Measurements from ENCODE around the gene ZNRF2.

The ZNRF2 gene

DNA sequence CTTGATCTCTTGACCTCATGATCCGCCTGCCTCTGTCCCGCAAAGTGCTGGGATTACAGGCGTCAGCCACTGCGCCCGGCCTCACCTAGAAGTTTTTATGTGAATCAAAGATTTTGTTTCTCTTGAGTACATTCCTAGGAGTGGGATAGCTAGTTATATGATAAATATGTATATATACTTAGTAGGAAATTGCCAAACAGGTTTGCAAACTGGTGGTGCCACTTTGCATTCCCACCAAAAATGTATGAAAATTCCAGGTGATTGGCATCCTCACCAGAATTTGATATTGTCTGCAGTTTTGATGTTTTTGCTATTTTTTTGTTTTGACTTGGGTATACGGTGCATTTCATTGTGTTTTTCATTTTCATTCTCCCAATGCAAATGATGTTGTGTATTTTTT, 107.4 kb downstream of the ZNRF2 start:
- in situ Hi-C loops (cut with HindIII; ENCODE audit: low pct_unique_long_range_greater_than_20kb, low sequenced_read_pairs) = no loop called here
- peak in 1 of 2 experiments; percentile 53 for DNase-seq (ENCODE audit: low read depth in 1 of 2, low spot score in 1 of 2)
- no peak for TF ChIP-seq JUND (IDR thresholded peaks at IDR 0.05; ENCODE audit: low read depth)

GRCh38 chr7:30395676-30396075, 111.3 kb downstream of the ZNRF2 start:
- peak in 1 of 2 experiments; percentile 59 for DNase-seq (ENCODE audit: low read depth in 1 of 2, low spot score in 1 of 2)
- peak; percentile 62; the same call in 1 of the 2 replicates for TF ChIP-seq JUND (IDR thresholded peaks at IDR 0.05; ENCODE audit: low read depth)
- in situ Hi-C loops (cut with HindIII; ENCODE audit: low pct_unique_long_range_greater_than_20kb, low sequenced_read_pairs) = no loop called here

DNA sequence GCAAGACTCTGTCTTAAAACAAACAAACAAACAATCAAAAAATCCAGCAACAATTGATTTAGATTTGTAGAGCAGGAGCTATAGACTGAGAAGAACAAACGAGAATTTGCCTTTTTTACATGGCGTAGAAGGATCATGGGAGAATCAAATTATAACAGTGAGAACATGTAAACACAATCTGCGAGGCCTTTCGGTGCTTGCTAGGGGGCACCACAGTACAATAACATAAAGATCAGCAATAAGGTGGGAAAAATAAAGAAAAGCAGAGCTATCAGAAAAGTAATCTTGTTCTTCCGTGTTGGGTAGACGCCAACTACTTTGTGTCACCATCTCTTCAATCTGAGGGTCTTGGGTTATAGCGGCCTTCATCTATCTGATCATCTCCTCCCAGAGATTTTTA, 112.0 kb downstream of the ZNRF2 start:
- peak in 1 of 2 experiments; percentile 19 for DNase-seq (ENCODE audit: low read depth in 1 of 2, low spot score in 1 of 2)
- in situ Hi-C loops (cut with HindIII; ENCODE audit: low pct_unique_long_range_greater_than_20kb, low sequenced_read_pairs) = no loop called here
- no peak for TF ChIP-seq JUND (IDR thresholded peaks at IDR 0.05; ENCODE audit: low read depth)

GRCh38 chr7:30403477-30403876, 119.1 kb downstream of the ZNRF2 start:
- no peak for TF ChIP-seq JUND (IDR thresholded peaks at IDR 0.05; ENCODE audit: low read depth)
- peak in 1 of 2 experiments; percentile 94 for DNase-seq (ENCODE audit: low read depth in 1 of 2, low spot score in 1 of 2)
- in situ Hi-C loops (cut with HindIII; ENCODE audit: low pct_unique_long_range_greater_than_20kb, low sequenced_read_pairs) = no loop called here

DNA sequence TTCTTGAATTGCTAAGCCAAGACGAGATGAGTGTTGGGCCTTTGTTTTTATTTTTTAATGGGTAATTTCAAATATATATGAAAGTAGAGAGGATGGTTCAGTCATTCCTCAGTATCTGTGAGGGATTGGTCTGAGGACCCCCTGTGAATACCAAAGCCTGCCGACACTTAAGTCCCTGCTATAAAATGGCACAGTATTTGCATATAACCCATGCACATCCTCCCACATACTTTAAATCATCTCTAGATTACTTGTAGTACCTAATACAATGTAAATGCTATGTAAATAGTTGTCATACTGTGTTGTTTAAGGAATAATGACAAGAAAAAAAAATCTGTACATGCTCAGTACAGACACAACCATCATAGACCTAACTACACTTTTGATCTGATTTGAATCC, 120.8 kb downstream of the ZNRF2 start:
- no peak for TF ChIP-seq JUND (IDR thresholded peaks at IDR 0.05; ENCODE audit: low read depth)
- in situ Hi-C loops (cut with HindIII; ENCODE audit: low pct_unique_long_range_greater_than_20kb, low sequenced_read_pairs) = no loop called here
- DNase-seq (ENCODE audit: low read depth in 1 of 2, low spot score in 1 of 2) = no peak

DNA sequence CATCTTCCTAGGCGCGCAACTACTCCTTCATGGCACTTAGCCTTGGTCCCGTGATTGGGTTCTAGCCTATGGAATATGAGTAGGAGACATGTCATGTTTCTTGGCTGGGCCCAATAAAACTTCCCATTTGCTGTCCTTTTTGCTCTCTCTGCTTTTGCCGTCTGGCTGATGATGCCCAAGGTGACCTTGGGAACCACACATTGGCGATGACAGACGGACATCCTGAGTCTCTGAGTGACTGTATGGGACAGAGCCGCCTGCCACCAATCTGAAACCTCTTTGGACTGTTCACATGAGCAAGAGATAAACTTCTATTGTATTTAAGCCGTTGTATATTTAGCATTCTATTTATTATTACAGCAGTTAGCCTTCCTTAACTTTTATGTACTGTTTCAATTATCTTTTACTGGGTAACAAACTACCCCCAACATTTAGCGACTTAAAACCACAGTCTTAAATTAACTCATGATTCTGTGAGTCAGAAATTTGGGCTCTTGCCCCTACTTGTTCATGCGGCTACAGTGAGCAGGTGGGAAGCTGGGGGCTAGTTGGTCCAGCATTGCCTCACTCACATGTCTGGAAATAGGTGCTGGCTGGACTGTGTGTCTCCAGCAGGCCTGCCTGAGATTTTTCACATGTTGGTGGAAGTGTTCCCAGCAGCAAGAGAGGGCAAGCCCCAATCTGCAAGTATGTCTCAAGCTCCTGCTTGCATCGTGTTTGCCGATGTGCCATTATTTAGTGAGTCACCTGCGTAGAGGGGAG, 122.4 kb downstream of the ZNRF2 start:
- TF ChIP-seq JUND (IDR thresholded peaks at IDR 0.05; ENCODE audit: low read depth) = no peak
- no peak for DNase-seq (ENCODE audit: low read depth in 1 of 2, low spot score in 1 of 2)
- in situ Hi-C loops (cut with HindIII; ENCODE audit: low pct_unique_long_range_greater_than_20kb, low sequenced_read_pairs) = no loop called here

GRCh38 chr7:30411173-30411572, 126.8 kb downstream of the ZNRF2 start:
- DNase-seq (ENCODE audit: low read depth in 1 of 2, low spot score in 1 of 2) = no peak
- in situ Hi-C loops (cut with HindIII; ENCODE audit: low pct_unique_long_range_greater_than_20kb, low sequenced_read_pairs) = no loop called here

GRCh38 chr7:30411897-30412296, 127.5 kb downstream of the ZNRF2 start:
- no peak for DNase-seq (ENCODE audit: low read depth in 1 of 2, low spot score in 1 of 2)
- TF ChIP-seq JUND (IDR thresholded peaks at IDR 0.05; ENCODE audit: low read depth) = no peak
- in situ Hi-C loops (cut with HindIII; ENCODE audit: low pct_unique_long_range_greater_than_20kb, low sequenced_read_pairs) = no loop called here

More at GRCh38 chr7:30411173-30411572, 126.8 kb downstream of the ZNRF2 start:
- TF ChIP-seq JUND (IDR thresholded peaks at IDR 0.05; ENCODE audit: low read depth) = no peak

DNA sequence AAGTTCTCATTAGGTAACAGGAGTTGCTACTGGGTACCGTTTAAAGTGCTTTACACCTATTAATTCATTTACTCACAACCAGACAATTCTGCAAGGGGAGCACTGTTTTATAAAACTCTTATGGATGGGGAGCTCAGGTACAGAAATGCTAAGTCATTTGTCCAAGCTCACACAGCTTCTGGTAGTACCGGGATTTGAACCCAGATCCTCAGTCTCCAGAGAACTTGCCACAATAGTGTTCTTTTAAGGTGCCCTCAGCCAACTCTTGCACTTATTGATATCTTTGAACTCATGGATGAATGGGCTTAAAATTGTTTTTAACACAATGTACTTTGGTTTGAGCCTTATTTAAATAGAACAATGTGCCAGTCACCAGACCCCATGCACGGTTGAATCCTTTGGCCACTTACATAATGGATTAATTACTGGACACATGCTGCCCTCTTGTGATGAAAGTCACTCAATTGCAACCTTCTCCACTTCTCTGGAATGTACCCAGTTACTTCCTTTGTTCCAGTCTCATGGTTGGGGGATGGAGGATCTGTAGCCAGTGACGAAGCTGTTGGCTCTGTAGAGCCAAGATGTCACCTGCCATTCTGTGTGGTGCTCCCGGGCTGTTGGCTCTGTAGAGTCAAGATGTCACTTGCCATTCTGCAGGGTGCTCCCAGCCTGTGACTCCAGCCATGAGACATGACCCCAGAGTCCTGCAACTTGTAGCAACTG, 128.5 kb downstream of the ZNRF2 start:
- no peak for TF ChIP-seq JUND (IDR thresholded peaks at IDR 0.05; ENCODE audit: low read depth)
- in situ Hi-C loops (cut with HindIII; ENCODE audit: low pct_unique_long_range_greater_than_20kb, low sequenced_read_pairs) = no loop called here
- peak; percentile 76 to 95 for DNase-seq (ENCODE audit: low read depth in 1 of 2, low spot score in 1 of 2)

GRCh38 chr7:30413864-30414263, 129.5 kb downstream of the ZNRF2 start:
- no peak for DNase-seq (ENCODE audit: low read depth in 1 of 2, low spot score in 1 of 2)
- no peak for TF ChIP-seq JUND (IDR thresholded peaks at IDR 0.05; ENCODE audit: low read depth)
- in situ Hi-C loops (cut with HindIII; ENCODE audit: low pct_unique_long_range_greater_than_20kb, low sequenced_read_pairs) = no loop called here
